ENCODE data around the gene OSBPL8.

The OSBPL8 gene

GRCh38 chr12:76470028-76470939 lies 89.3 kb downstream of the OSBPL8 start:
- Histone ChIP-seq H3K4me3 (ENCODE audit: extremely low read depth, insufficient read depth, low read length, poor library complexity, severe bottlenecking) (no peak overlapping the region), H3K36me3 (ENCODE audit: control insufficient read depth, insufficient read depth, low read length) (peaks cover 6% of the 10 kb centered on the region), H3K27ac (ENCODE audit: low read depth, low read length, severe bottlenecking) (peak overlapping the region; percentile 41), H3K4me1 (ENCODE audit: control insufficient read depth, insufficient read depth, low read length, poor library complexity, severe bottlenecking) (peaks cover 15% of the 10 kb centered on the region), H3K9me3 (ENCODE audit: control insufficient read depth, low read length) (peaks cover 6% of the 10 kb centered on the region)
- WGBS, 2 experiments (ENCODE audit: insufficient coverage in 2 of 2): 100% methylated on average over 2 of the region's 7 CpGs; no CpG with 5 or more reads in 1 of the 2 experiments

GRCh38 chr12:76464631-76465166 lies 94.9 kb downstream of the OSBPL8 start:
- no peak overlapping the region for H3K4me3 ChIP-seq (ENCODE audit: extremely low read depth, insufficient read depth, low read length, poor library complexity, severe bottlenecking)
- no peak overlapping the region for H3K27ac ChIP-seq (ENCODE audit: low read depth, low read length, severe bottlenecking)
- WGBS, 2 experiments (ENCODE audit: insufficient coverage in 2 of 2): 95 to 100% methylated on average over 3 to 4 of the region's 5 CpGs

GRCh38 chr12:76462668-76463224 lies 96.8 kb downstream of the OSBPL8 start:
- H3K9me3 ChIP-seq (ENCODE audit: control insufficient read depth, low read length): no peaks in the 10 kb centered on the region
- H3K4me3 ChIP-seq (ENCODE audit: extremely low read depth, insufficient read depth, low read length, poor library complexity, severe bottlenecking): no peak overlapping the region
- WGBS, 2 experiments (ENCODE audit: insufficient coverage in 2 of 2): 86 to 96% methylated on average over 1 to 2 of the region's 2 CpGs
- peaks cover 10% of the 10 kb centered on the region for H3K4me1 ChIP-seq (ENCODE audit: control insufficient read depth, insufficient read depth, low read length, poor library complexity, severe bottlenecking)
- no peaks in the 10 kb centered on the region for H3K36me3 ChIP-seq (ENCODE audit: control insufficient read depth, insufficient read depth, low read length)
- H3K27ac ChIP-seq (ENCODE audit: low read depth, low read length, severe bottlenecking): no peak overlapping the region

More at GRCh38 chr12:76464631-76465166, 94.9 kb downstream of the OSBPL8 start:
- Histone ChIP-seq H3K9me3 (ENCODE audit: control insufficient read depth, low read length) (no peaks in the 10 kb centered on the region), H3K4me1 (ENCODE audit: control insufficient read depth, insufficient read depth, low read length, poor library complexity, severe bottlenecking) (peaks cover 16% of the 10 kb centered on the region), H3K36me3 (ENCODE audit: control insufficient read depth, insufficient read depth, low read length) (no peaks in the 10 kb centered on the region)

- no peaks in the 10 kb centered on the region for H3K9me3 ChIP-seq (ENCODE audit: control insufficient read depth, low read length)
Observed at GRCh38 chr12:76460807-76461206, 98.8 kb downstream of the OSBPL8 start.

GRCh38 chr12:76457818-76458217 lies 101.8 kb downstream of the OSBPL8 start:
- H3K27ac ChIP-seq (ENCODE audit: low read depth, low read length, severe bottlenecking): no peak overlapping the region
- H3K4me3 ChIP-seq (ENCODE audit: extremely low read depth, insufficient read depth, low read length, poor library complexity, severe bottlenecking): no peak overlapping the region
- 96 to 97% methylated on average over 4 to 5 of the region's 5 CpGs for WGBS, 2 experiments (ENCODE audit: insufficient coverage in 2 of 2)
- no peaks in the 10 kb centered on the region for H3K36me3 ChIP-seq (ENCODE audit: control insufficient read depth, insufficient read depth, low read length)
- H3K4me1 ChIP-seq (ENCODE audit: control insufficient read depth, insufficient read depth, low read length, poor library complexity, severe bottlenecking): peaks cover 5% of the 10 kb centered on the region
- H3K9me3 ChIP-seq (ENCODE audit: control insufficient read depth, low read length): no peaks in the 10 kb centered on the region

More at GRCh38 chr12:76460807-76461206, 98.8 kb downstream of the OSBPL8 start:
- no peaks in the 10 kb centered on the region for H3K36me3 ChIP-seq (ENCODE audit: control insufficient read depth, insufficient read depth, low read length)
- peaks cover 10% of the 10 kb centered on the region for H3K4me1 ChIP-seq (ENCODE audit: control insufficient read depth, insufficient read depth, low read length, poor library complexity, severe bottlenecking)
- H3K4me3 ChIP-seq (ENCODE audit: extremely low read depth, insufficient read depth, low read length, poor library complexity, severe bottlenecking): no peak overlapping the region
- no peak overlapping the region for H3K27ac ChIP-seq (ENCODE audit: low read depth, low read length, severe bottlenecking)

GRCh38 chr12:76457010-76457409 lies 102.6 kb downstream of the OSBPL8 start:
- WGBS, 2 experiments (ENCODE audit: insufficient coverage in 2 of 2): 100% methylated on average over 1 to 4 of the region's 7 CpGs
- Histone ChIP-seq H3K4me1 (ENCODE audit: control insufficient read depth, insufficient read depth, low read length, poor library complexity, severe bottlenecking) (peaks cover 3% of the 10 kb centered on the region), H3K36me3 (ENCODE audit: control insufficient read depth, insufficient read depth, low read length) (no peaks in the 10 kb centered on the region), H3K27ac (ENCODE audit: low read depth, low read length, severe bottlenecking) (no peak overlapping the region), H3K9me3 (ENCODE audit: control insufficient read depth, low read length) (no peaks in the 10 kb centered on the region), H3K4me3 (ENCODE audit: extremely low read depth, insufficient read depth, low read length, poor library complexity, severe bottlenecking) (no peak overlapping the region)

- WGBS, 2 experiments (ENCODE audit: insufficient coverage in 2 of 2): no CpG with 5 or more reads among the region's 2 CpGs
- Histone ChIP-seq H3K9me3 (ENCODE audit: control insufficient read depth, low read length) (no peaks in the 10 kb centered on the region), H3K27ac (ENCODE audit: low read depth, low read length, severe bottlenecking) (no peak overlapping the region), H3K36me3 (ENCODE audit: control insufficient read depth, insufficient read depth, low read length) (no peaks in the 10 kb centered on the region), H3K4me1 (ENCODE audit: control insufficient read depth, insufficient read depth, low read length, poor library complexity, severe bottlenecking) (peaks cover 3% of the 10 kb centered on the region), H3K4me3 (ENCODE audit: extremely low read depth, insufficient read depth, low read length, poor library complexity, severe bottlenecking) (no peak overlapping the region)
Observed at GRCh38 chr12:76455582-76456345, 103.8 kb downstream of the OSBPL8 start.

GRCh38 chr12:76451528-76451927 lies 108.0 kb downstream of the OSBPL8 start:
- Histone ChIP-seq H3K27ac (ENCODE audit: low read depth, low read length, severe bottlenecking) (no peak overlapping the region), H3K36me3 (ENCODE audit: control insufficient read depth, insufficient read depth, low read length) (peaks cover 18% of the 10 kb centered on the region), H3K4me3 (ENCODE audit: extremely low read depth, insufficient read depth, low read length, poor library complexity, severe bottlenecking) (no peak overlapping the region), H3K9me3 (ENCODE audit: control insufficient read depth, low read length) (no peaks in the 10 kb centered on the region), H3K4me1 (ENCODE audit: control insufficient read depth, insufficient read depth, low read length, poor library complexity, severe bottlenecking) (no peaks in the 10 kb centered on the region)
- WGBS, 2 experiments (ENCODE audit: insufficient coverage in 2 of 2): 92 to 96% methylated on average over 6 of the region's 6 CpGs

GRCh38 chr12:76450690-76451089 lies 108.9 kb downstream of the OSBPL8 start:
- H3K36me3 ChIP-seq (ENCODE audit: control insufficient read depth, insufficient read depth, low read length): peaks cover 18% of the 10 kb centered on the region
- H3K4me1 ChIP-seq (ENCODE audit: control insufficient read depth, insufficient read depth, low read length, poor library complexity, severe bottlenecking): no peaks in the 10 kb centered on the region
- H3K9me3 ChIP-seq (ENCODE audit: control insufficient read depth, low read length): no peaks in the 10 kb centered on the region
- no peak overlapping the region for H3K4me3 ChIP-seq (ENCODE audit: extremely low read depth, insufficient read depth, low read length, poor library complexity, severe bottlenecking)
- no CpG with 5 or more reads among the region's 3 CpGs for WGBS, 2 experiments (ENCODE audit: insufficient coverage in 2 of 2)
- peak overlapping the region; percentile 47 for H3K27ac ChIP-seq (ENCODE audit: low read depth, low read length, severe bottlenecking)

- H3K4me3 ChIP-seq (ENCODE audit: extremely low read depth, insufficient read depth, low read length, poor library complexity, severe bottlenecking): no peak overlapping the region
- 90% methylated on average over 1 of the region's 3 CpGs; no CpG with 5 or more reads in 1 of the 2 experiments for WGBS, 2 experiments (ENCODE audit: insufficient coverage in 2 of 2)
- peaks cover 18% of the 10 kb centered on the region for H3K36me3 ChIP-seq (ENCODE audit: control insufficient read depth, insufficient read depth, low read length)
- H3K9me3 ChIP-seq (ENCODE audit: control insufficient read depth, low read length): no peaks in the 10 kb centered on the region
- no peak overlapping the region for H3K27ac ChIP-seq (ENCODE audit: low read depth, low read length, severe bottlenecking)
- H3K4me1 ChIP-seq (ENCODE audit: control insufficient read depth, insufficient read depth, low read length, poor library complexity, severe bottlenecking): no peaks in the 10 kb centered on the region
Observed at GRCh38 chr12:76449993-76450392, 109.6 kb downstream of the OSBPL8 start.

Measured in mesodermal cell (in vitro differentiated cells).